GM21423 (cell line): ENCODE measurements around the gene TNXB.
"Not testable (repeated sequence)": the region's sequence is repeated elsewhere in the genome, so short reads cannot be mapped to it uniquely, and the experiment has no call there.

Experiments
- ATAC-seq: cut with Tn5 transposase; IDR thresholded peaks from one replicate; pipeline ENCODE4 v1.9.1; 2021; ENCODE audit warnings: mild to moderate bottlenecking, moderate library complexity; ENCODE audit not compliant: unreplicated experiment

TNXB gene

GRCh38 chr6:32008616-32009015, 100.5 kb downstream of the TNXB start:
- not testable (repeated sequence) for ATAC-seq

- ATAC-seq, result not testable (repeated sequence)
These were observed 101.1 kb downstream of the TNXB start for GRCh38 chr6:32008037-32008436.

- not testable (repeated sequence) for ATAC-seq
These were observed 102.1 kb downstream of the TNXB start for GRCh38 chr6:32007086-32007485.

GRCh38 chr6:32005991-32006529, 103.1 kb downstream of the TNXB start:
- ATAC-seq, result not testable (repeated sequence)

GRCh38 chr6:32005538-32005880, 103.6 kb downstream of the TNXB start:
- ATAC-seq, result not testable (repeated sequence)

GRCh38 chr6:32004864-32005537, 104.1 kb downstream of the TNXB start:
- ATAC-seq, result not testable (repeated sequence)

- ATAC-seq, result not testable (repeated sequence)
These were observed 104.7 kb downstream of the TNXB start for GRCh38 chr6:32004393-32004792.

GRCh38 chr6:32003301-32003700, 105.8 kb downstream of the TNXB start:
- not testable (repeated sequence) for ATAC-seq

- ATAC-seq, result not testable (repeated sequence)
These were observed 106.4 kb downstream of the TNXB start for GRCh38 chr6:32002546-32003268.

- ATAC-seq, result not testable (repeated sequence)
These were observed 112.8 kb downstream of the TNXB start for GRCh38 chr6:31996385-31996784.

GRCh38 chr6:31994421-31994820, 114.7 kb downstream of the TNXB start:
- not testable (repeated sequence) for ATAC-seq
